Adipocyte (in vitro differentiated cells): Measurements from ENCODE around the gene ATP2C2.
A peak's percentile ranks its signal among the peaks of the same experiment; 100 is the strongest.
"Not testable (repeated sequence)": the region's sequence is repeated elsewhere in the genome, so short reads cannot be mapped to it uniquely, and the experiment has no call there.

ENCODE experiments used
- DNase-seq: peaks from one replicate; pipeline ENCODE4 v3.0.0-alpha.2; 2015; ENCODE audit warnings: low read depth
- H3K27me3 ChIP-seq: replicated peaks from 2 replicates; pipeline ENCODE4 v1.7.0; 2013; ENCODE audit warnings: mild to moderate bottlenecking, low read length, moderate library complexity; ENCODE audit not compliant: control insufficient read depth, insufficient read depth
- H3K36me3 ChIP-seq: 2 replicates; pipeline ENCODE4 v1.7.0; 2013; ENCODE audit warnings: low read length, mild to moderate bottlenecking, moderate library complexity; ENCODE audit not compliant: control insufficient read depth, insufficient read depth, severe bottlenecking
- H3K4me1 ChIP-seq: 2 replicates; pipeline ENCODE4 v1.7.0; 2013; ENCODE audit warnings: mild to moderate bottlenecking, low read length, moderate library complexity; ENCODE audit not compliant: control insufficient read depth, insufficient read depth
- H3K4me3 ChIP-seq: 2 replicates; pipeline ENCODE4 v1.7.0; 2013; ENCODE audit warnings: mild to moderate bottlenecking, low read length, moderate library complexity
- H3K9ac ChIP-seq: 2 replicates; pipeline ENCODE4 v1.7.0; 2013; ENCODE audit warnings: mild to moderate bottlenecking, low read length, moderate library complexity
- H3K9me3 ChIP-seq: 2 replicates; pipeline ENCODE4 v1.7.0; 2013; ENCODE audit warnings: mild to moderate bottlenecking, low read length, moderate library complexity; ENCODE audit not compliant: control insufficient read depth

ATP2C2 gene

DNA sequence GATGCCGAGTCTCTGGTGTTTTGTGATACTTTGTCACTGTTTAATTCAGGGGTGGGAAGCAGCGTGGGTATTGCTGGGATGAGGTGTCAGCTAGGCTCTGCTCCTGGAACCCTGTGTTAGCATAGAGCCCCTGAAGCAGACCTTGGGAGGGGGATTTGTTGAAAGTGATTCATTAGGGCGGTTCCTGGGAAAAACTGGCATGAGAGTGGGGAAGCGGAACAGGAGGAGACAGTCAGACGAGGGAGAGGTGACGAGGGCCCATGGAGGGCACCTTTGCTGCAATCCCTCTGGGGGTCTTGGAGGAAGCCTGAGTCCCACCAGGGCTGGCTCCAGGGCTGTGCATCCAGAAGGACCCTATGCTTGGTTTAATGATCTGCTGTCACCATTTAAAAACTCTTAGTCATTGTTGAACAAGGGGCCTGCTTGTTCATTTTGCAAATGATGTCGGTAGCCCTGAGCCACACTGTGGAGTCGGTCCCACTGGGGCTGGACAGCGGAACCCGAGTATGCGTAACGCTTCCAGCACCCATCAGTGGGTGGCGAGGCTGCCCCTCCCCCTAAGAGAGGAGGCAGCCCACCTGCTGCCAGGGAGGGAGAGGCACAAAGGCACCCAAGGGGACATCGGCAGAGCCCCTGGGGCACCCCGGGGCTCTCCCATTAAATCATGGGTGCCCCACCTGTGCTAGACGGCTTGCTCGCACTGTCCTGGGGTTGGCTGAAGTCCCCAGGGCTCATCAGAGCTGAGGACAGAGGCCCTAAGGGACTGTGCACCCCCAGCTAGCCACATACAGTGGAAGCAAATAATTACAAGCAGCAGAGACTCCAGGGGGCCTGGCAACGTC, 38.3 kb upstream of the ATP2C2 start:
- Histone ChIP-seq H3K27me3 (peaks cover 33% of the 10 kb centered on the region), H3K9ac (no peak overlapping the region), H3K36me3 (no peaks in the 10 kb centered on the region), H3K4me3 (no peak overlapping the region), H3K9me3 (peaks cover 30% of the 10 kb centered on the region), H3K4me1 (no peaks in the 10 kb centered on the region)
- no peak for DNase-seq

DNA sequence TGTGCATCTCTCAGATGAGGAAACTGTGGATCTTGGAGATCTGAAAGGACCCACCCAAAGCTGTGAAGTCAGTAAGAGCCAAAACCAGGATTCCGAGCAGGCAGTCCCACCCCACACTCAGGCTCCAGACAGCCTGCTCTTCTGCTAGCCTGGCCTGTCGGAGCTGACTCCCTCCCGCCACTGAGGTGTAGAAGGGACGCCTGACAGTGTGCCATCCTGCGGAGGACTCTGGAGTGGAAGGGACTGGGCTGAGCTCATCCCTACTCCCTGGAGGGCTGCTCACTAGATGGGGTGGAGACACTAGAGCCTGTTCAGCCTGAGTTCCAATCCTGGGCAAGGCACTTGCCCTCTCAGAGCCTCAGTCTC, 37.7 kb upstream of the ATP2C2 start:
- no peak overlapping the region for H3K4me3 ChIP-seq
- DNase-seq, result no peak
- no peak overlapping the region for H3K9ac ChIP-seq
- H3K9me3 ChIP-seq, result peaks cover 30% of the 10 kb centered on the region
- H3K4me1 ChIP-seq, result no peaks in the 10 kb centered on the region
- no peaks in the 10 kb centered on the region for H3K36me3 ChIP-seq
- H3K27me3 ChIP-seq, result peaks cover 33% of the 10 kb centered on the region

DNA sequence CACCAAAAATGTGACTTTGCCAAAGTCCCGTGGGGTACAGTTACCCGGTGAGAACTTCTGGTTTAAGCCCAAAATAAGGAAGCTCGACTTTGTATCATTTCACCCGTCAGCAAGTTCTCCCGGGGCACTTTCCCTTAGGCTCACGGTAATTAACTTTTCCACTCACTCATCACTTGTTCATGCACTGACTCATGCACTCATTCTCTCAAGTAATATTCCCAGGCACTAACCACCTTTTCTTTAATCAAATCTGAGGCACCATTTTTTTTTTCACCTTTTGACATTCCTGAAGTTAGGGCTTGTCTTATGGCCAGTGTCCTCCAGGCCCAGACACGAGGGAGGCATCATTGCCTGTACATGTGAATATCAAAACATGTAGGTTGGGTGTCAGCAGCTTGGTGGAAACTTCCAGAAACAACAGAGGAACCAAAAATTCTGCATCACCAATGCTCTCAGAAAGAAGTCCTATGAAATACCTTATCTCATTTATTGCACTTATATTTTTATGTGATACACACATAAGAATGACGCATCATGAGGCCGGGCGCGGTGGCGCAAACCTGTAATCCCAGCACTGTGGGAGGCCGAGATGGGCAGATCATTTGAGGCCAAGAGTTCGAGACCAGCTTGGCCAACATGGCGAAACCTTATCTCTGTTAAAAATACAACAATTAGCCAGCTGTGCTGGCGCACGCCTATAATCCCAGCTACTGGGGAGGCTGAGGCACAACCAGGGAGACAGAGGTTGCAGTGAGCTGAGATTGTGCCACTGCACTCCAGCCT, 36.1 kb upstream of the ATP2C2 start:
- DNase-seq, result no peak
- Histone ChIP-seq H3K27me3 (peaks cover 33% of the 10 kb centered on the region), H3K9ac (no peak overlapping the region), H3K9me3 (peaks cover 24% of the 10 kb centered on the region), H3K4me3 (no peak overlapping the region), H3K36me3 (no peaks in the 10 kb centered on the region), H3K4me1 (no peaks in the 10 kb centered on the region)

DNA sequence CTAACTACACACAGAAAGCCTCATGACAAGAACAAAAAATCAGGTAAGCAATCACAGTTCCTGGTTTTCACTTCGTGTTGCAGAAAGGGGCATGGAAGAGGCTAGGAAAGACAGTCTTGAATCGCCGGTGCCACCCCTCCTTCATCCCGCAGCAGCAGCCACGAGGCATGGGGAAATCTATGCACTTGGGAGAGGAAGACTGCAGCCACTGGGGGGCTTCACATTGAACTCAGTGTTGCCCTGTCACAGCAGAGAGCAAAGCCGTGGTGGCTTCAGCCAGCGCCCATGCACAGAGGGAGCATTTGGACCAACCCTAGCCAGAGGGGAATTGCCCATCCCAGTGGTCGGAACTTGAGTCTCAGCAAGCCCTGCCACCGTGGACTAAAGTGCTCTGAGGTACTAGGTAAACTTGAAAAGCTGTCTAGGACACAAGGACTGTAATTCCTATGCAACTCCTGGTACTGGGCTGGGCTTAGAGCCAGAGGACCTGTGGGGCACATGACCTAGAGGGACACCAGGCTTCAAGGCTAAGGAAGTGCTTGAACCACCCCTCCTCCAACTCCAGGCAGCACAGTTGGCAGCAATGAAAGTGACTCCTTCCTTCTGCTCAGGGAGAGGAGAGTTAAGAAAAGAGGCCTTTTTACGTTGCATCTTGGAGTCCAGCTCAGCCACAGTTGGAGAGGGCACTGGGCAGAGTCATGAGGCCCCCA, 35.2 kb upstream of the ATP2C2 start:
- Histone ChIP-seq H3K9ac (no peak overlapping the region), H3K9me3 (peaks cover 21% of the 10 kb centered on the region), H3K4me3 (no peak overlapping the region), H3K36me3 (no peaks in the 10 kb centered on the region), H3K27me3 (peaks cover 27% of the 10 kb centered on the region), H3K4me1 (no peaks in the 10 kb centered on the region)
- DNase-seq, result no peak

DNA sequence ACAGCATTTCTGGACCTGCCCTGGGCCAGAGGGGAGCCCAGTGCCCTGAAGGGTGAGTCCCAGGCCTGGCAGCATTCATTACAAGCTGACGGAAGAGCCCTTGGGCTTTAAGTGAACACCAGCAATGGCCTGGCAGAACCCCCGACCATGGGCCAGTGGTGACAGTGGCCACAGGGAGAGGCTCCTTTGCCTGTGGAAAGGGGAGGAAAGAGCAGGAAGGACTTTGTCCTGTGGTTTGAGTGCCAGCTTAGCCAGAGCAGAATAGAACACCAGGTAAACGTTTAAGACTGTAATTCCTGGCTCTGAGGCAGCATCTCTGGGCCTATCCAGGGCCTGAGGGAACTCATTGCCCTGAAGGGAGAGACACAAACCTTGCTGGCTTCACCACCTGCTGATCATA, 34.3 kb upstream of the ATP2C2 start:
- Histone ChIP-seq H3K36me3 (no peaks in the 10 kb centered on the region), H3K4me1 (no peaks in the 10 kb centered on the region), H3K9ac (no peak overlapping the region), H3K27me3 (peaks cover 24% of the 10 kb centered on the region), H3K4me3 (no peak overlapping the region), H3K9me3 (peaks cover 16% of the 10 kb centered on the region)
- no peak for DNase-seq

DNA sequence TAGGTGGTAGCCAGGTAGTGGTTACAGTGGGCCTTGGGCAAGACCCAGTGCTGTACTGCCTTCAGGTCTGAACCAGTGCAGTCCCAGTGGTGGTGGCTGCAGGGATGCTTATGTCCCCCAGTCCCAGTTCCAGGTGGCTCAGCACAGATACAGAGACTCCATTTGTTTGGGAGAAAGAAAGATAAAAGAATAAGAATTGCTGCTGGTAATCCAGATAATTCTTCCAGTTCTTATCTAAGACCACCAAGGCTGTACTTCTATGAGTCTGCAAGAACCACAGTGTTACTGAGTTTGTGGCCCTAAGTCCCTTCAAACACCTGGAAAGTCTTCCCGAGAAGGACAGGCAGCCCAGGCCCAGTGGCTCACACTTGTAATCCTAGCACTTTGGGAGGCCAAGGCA, 33.9 kb upstream of the ATP2C2 start:
- Histone ChIP-seq H3K9ac (no peak overlapping the region), H3K9me3 (peaks cover 16% of the 10 kb centered on the region), H3K4me3 (no peak overlapping the region), H3K36me3 (no peaks in the 10 kb centered on the region), H3K4me1 (no peaks in the 10 kb centered on the region), H3K27me3 (peaks cover 27% of the 10 kb centered on the region)
- no peak for DNase-seq

DNA sequence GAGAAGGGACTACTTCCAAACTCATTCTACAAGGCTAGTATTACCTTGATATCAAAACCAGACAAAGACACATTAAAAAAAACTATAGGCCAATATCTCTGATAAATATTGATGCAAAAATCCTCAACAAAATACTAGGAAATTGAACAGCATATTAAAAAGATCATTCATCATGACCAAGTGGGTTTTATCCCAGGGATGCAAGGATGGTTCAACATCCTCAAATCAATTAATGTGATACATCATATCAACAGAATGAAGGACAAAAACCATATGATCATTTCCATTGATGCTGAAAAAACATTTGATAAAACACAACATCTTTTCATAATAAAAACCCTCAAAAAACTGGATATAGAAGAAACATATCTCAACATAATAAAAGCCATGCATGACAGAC, 31.1 kb upstream of the ATP2C2 start:
- not testable (repeated sequence) for DNase-seq, H3K4me1 ChIP-seq, H3K36me3 ChIP-seq, H3K4me3 ChIP-seq, H3K9ac ChIP-seq
- Histone ChIP-seq H3K9me3 (peaks cover 16% of the 10 kb centered on the region), H3K27me3 (peaks cover 41% of the 10 kb centered on the region)

DNA sequence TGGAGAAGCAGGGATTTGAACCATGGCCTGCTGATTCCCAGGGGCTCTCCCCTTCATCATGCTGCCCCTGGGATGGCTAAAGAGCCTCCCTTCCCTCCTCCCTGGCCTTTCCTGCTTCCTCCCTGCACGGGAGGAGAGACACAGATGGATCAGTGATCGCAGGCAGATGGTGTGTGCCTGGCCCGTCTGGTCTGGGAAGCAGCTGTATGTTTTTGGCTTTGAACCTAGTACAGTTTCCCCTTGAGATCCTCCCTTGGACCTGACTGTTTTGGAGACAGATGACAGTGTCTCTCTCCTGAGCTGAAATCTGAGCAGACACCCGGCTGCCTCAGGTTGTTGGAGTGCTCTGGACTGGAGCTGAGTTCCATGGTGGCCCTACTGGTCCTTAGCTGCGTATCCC, 29.0 kb upstream of the ATP2C2 start:
- H3K4me3 ChIP-seq, result no peak overlapping the region
- DNase-seq, result no peak

DNA sequence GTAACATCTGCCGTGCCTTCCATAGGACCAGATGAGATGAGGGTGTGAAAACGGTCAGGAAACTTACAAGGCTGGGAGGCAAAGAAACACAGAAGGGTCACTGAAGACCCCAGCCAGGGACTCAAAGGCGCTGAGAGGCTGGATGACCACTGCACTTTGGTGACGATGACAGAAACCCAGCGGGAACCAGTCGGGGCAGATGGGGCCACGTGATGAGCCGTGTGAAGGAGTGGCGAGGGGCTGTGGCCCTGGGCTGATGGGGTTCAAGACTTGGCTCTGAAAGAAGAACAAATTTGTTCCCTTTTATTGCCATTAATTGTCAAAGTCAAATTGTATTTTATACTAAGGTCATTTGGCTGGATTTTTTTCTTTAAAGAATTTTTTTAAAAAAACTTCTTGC, 28.6 kb upstream of the ATP2C2 start:
- Histone ChIP-seq H3K9ac (no peak overlapping the region), H3K4me3 (no peak overlapping the region)
- DNase-seq, result no peak

More for the DNA sequence above, 29.0 kb upstream of the ATP2C2 start:
- Histone ChIP-seq H3K36me3 (no peaks in the 10 kb centered on the region), H3K9ac (no peak overlapping the region), H3K4me1 (no peaks in the 10 kb centered on the region), H3K27me3 (peaks cover 38% of the 10 kb centered on the region), H3K9me3 (peaks cover 16% of the 10 kb centered on the region)

DNA sequence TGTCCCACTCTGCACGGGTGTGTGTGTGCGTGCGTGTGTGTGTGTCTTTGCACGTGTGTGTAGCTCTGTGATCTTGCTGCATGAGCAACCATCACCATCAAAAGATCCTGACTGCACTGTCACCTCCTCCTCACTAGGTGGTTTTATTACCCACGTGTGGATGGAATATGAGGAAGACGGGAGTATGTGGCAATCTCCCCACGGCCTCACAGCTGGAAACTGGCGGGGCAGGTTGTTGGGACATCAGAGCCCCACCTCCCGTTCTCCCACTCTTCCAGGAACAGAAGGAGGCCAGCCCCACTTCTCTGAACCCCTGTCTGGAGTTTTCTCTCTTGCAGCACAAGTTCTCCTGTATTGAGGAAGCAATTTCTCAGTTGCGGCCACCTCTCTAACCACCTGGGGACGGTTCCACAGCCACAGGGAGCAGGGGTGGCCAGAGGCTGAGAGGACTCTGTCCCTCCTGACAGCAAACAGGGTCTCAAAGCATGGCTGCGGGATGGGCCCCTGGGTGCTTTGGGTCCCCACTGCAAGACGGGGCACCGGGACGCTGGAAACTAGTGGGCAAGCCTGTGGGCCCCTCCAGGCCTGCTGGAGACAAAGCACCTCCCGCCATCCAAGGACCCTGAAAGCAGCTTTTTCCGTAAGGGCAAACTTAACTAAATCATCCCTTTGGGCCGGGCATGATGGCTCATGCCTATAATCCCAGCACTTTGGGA, 27.9 kb upstream of the ATP2C2 start:
- DNase-seq, result peak; percentile 5
- Histone ChIP-seq H3K27me3 (peaks cover 49% of the 10 kb centered on the region), H3K9ac (no peak overlapping the region), H3K4me3 (no peak overlapping the region), H3K36me3 (no peaks in the 10 kb centered on the region), H3K4me1 (no peaks in the 10 kb centered on the region), H3K9me3 (peaks cover 11% of the 10 kb centered on the region)

More for the DNA sequence above, 28.6 kb upstream of the ATP2C2 start:
- Histone ChIP-seq H3K27me3 (peaks cover 42% of the 10 kb centered on the region), H3K4me1 (no peaks in the 10 kb centered on the region), H3K36me3 (no peaks in the 10 kb centered on the region), H3K9me3 (peaks cover 16% of the 10 kb centered on the region)
